Smooth muscle cell (in vitro differentiated cells): Measurements from ENCODE around the gene C1orf210. TPM values are rescaled to one million over a fixed set of nuclear protein-coding genes. Genes with fewer than 3 reads are reported as not detected.
A peak's percentile ranks its signal among the peaks of the same experiment; 100 is the strongest.

Source experiments
- DNase-seq: peaks from one replicate; lab custom pipeline; 2025; ENCODE audit not compliant: unreplicated experiment; lab: John Stamatoyannopoulos, UW
- H2AFZ ChIP-seq: fragments of 200-600 bp; sonication (generic); 2 replicates; pipeline ENCODE4 v1.6.0; 2016; ENCODE audit warnings: antibody characterized with exemption, low read depth, mild to moderate bottlenecking
- H3F3A ChIP-seq: fragments of 200-600 bp; sonication (generic); 2 replicates; pipeline ENCODE4 v1.6.0; 2017; ENCODE audit warnings: antibody characterized with exemption, low read depth
- H3K27ac ChIP-seq: fragments of 200-600 bp; sonication (generic); 2 replicates; pipeline ENCODE4 v1.5.1; 2016; ENCODE audit warnings: low read depth, mild to moderate bottlenecking
- H3K27me3 ChIP-seq: fragments of 200-600 bp; sonication (generic); 2 replicates; pipeline ENCODE4 v1.6.1; 2016; ENCODE audit warnings: low read depth, mild to moderate bottlenecking
- H3K36me3 ChIP-seq: fragments of 200-600 bp; sonication (generic); 2 replicates; pipeline ENCODE4 v1.5.1; 2016; ENCODE audit warnings: low read depth
- H3K4me1 ChIP-seq: fragments of 200-600 bp; sonication (generic); 2 replicates; pipeline ENCODE4 v1.5.1; 2016; ENCODE audit warnings: low read depth
- H3K4me2 ChIP-seq: fragments of 200-600 bp; sonication (generic); 2 replicates; pipeline ENCODE4 v1.6.0; 2016; ENCODE audit warnings: mild to moderate bottlenecking
- H3K4me3 ChIP-seq: fragments of 200-600 bp; sonication (generic); 2 replicates; pipeline ENCODE4 v1.5.1; 2016; ENCODE audit warnings: mild to moderate bottlenecking
- H3K79me2 ChIP-seq: fragments of 200-600 bp; sonication (generic); 2 replicates; pipeline ENCODE4 v1.6.0; 2016; ENCODE audit warnings: low read depth, mild to moderate bottlenecking
- H3K9ac ChIP-seq: fragments of 200-600 bp; sonication (generic); 2 replicates; pipeline ENCODE4 v1.6.0; 2016; ENCODE audit warnings: low read depth
- H3K9me3 ChIP-seq: fragments of 200-600 bp; sonication (generic); replicated peaks from 2 replicates; pipeline ENCODE4 v1.5.1; 2016; ENCODE audit warnings: low read depth
- H4K20me1 ChIP-seq: fragments of 200-600 bp; sonication (generic); 2 replicates; pipeline ENCODE4 v1.6.0; 2016; ENCODE audit warnings: low read depth
- WGBS: methylation state at CpG from one replicate; pipeline ENCODE4 v1.1.7; 2016; ENCODE audit warnings: low lambda C conversion rate; 5-methylcytosine and 5-hydroxymethylcytosine counted together
- polyA plus RNA-seq: library from polyadenylated mRNA; unstranded; fragments of >200 nt; fragmentation: Nextera tagmentation; extraction: Ambion mirVana; gene quantifications from 2 replicates; pipeline ENCODE4 v1.2.1, GENCODE V29; 2016
- total RNA-seq: library from RNA; depleted of rRNA; stranded (reverse); fragments of >200 nt; gene quantifications from 2 replicates; pipeline ENCODE4 v1.2.3, GENCODE V29; 2014
- TF ChIP-seq, protein P1 (sequence below): fragments of 200-600 bp; sonication (generic); IDR thresholded peaks from 2 replicates; pipeline ENCODE4 v1.5.1; 2017; ENCODE audit warnings: borderline replicate concordance, mild to moderate bottlenecking, antibody characterized with exemption; ENCODE audit not compliant: insufficient read depth, poor library complexity, severe bottlenecking

Gene C1orf210
- total and polyA plus RNA-seq, 2 experiments from 2014 or later, result 0.72 to 1.2 TPM

DNA sequence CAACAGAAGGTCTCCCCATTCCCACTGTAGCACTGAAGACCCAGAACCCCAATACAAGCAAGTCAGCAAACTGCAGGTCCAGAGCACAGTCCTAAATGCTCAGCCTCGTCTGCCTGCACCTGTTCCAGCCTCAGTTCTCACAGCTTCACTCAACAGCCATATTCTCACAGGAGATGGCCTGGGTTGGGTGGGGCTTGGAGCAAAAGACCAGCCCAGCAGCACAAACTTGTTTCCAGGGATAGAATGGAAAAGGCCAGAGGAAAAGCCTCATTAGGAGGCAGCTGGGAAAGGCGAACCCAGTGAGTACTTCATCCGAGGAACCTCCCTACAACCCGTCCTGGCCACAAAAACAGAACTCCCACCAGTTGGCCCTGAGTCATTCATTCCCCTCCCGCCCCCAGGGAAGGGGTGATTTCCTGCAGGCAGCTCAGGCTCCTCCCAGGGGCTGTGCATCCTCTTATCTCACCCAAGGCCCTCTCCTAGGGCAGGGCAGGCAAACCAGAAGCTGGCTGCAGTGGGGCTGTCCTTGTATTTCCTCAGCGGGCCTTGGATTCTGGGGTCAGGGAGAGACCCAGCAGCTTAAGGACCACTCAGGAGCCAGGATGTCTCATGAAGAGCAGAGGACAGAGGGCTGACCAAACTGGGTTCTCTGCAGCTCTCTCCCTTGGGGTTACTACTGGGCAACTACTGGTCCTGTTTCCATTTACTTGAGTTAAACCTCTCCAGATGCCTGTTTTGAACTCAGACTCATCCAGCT is 44.8 kb upstream of the C1orf210 start:
- 23% methylated on average over 6 of the region's 6 CpGs for WGBS
- no peaks in the 10 kb centered on the region for H3K79me2 ChIP-seq

DNA sequence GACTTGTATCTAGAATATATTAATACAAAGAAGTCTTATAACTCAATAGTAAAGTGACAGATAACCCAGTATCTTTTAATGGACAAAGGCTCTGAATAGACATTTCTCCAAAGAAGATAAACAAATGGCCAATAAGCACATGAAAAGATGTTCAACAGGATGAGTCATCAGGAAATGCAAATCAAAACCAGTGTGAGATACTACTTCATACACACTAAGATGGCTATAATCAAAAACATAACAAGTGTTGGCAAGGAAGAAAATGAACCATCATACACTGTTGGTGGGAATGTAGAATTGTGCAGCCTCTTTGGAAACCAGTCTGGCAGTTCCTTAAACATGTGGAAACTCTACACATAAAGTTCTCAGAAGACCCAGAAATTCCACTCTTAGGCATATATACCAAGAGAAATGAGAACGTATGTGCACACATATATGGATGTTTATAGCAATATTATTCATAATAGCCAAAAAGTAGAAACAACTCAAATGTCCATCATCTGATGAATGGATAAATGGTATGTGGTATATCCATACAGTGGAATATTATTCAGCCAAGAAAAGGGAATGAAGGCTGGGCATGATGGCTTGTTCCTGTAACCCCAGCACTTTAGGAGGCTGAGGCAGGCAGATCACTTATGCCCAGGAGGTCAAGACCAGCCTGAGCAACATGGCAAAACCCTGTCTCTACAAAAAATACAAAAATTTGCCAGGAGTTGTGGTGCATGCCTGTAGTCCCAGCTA is 42.3 kb upstream of the C1orf210 start:
- Histone ChIP-seq H2AFZ (no peak overlapping the region), H3F3A (no peaks in the 10 kb centered on the region), H3K79me2 (no peaks in the 10 kb centered on the region), H3K4me3 (no peak overlapping the region), H3K27me3 (no peaks in the 10 kb centered on the region), H3K36me3 (no peaks in the 10 kb centered on the region), H4K20me1 (no peaks in the 10 kb centered on the region), H3K9ac (no peak overlapping the region), H3K4me2 (no peak overlapping the region), H3K4me1 (peaks cover 8% of the 10 kb centered on the region), H3K27ac (no peak overlapping the region), H3K9me3 (peaks cover 8% of the 10 kb centered on the region)
- DNase-seq, result no peak
- TF ChIP-seq, protein P1, sequence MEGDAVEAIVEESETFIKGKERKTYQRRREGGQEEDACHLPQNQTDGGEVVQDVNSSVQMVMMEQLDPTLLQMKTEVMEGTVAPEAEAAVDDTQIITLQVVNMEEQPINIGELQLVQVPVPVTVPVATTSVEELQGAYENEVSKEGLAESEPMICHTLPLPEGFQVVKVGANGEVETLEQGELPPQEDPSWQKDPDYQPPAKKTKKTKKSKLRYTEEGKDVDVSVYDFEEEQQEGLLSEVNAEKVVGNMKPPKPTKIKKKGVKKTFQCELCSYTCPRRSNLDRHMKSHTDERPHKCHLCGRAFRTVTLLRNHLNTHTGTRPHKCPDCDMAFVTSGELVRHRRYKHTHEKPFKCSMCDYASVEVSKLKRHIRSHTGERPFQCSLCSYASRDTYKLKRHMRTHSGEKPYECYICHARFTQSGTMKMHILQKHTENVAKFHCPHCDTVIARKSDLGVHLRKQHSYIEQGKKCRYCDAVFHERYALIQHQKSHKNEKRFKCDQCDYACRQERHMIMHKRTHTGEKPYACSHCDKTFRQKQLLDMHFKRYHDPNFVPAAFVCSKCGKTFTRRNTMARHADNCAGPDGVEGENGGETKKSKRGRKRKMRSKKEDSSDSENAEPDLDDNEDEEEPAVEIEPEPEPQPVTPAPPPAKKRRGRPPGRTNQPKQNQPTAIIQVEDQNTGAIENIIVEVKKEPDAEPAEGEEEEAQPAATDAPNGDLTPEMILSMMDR, result no peak
- WGBS, result 100% methylated on average over 1 of the region's 1 CpG

More for the DNA sequence above, 44.8 kb upstream of the C1orf210 start:
- Histone ChIP-seq H3K9ac (no peak overlapping the region), H3F3A (no peaks in the 10 kb centered on the region), H3K36me3 (no peaks in the 10 kb centered on the region), H3K9me3 (peaks cover 8% of the 10 kb centered on the region), H3K27me3 (no peaks in the 10 kb centered on the region), H2AFZ (peak overlapping the region; percentile 35), H3K27ac (peak overlapping the region; percentile 52), H3K4me1 (peaks cover 8% of the 10 kb centered on the region), H4K20me1 (no peaks in the 10 kb centered on the region), H3K4me3 (no peak overlapping the region), H3K4me2 (peak overlapping the region; percentile 63)
- peak; percentile 7 for DNase-seq
- TF ChIP-seq, protein P1, result no peak

DNA sequence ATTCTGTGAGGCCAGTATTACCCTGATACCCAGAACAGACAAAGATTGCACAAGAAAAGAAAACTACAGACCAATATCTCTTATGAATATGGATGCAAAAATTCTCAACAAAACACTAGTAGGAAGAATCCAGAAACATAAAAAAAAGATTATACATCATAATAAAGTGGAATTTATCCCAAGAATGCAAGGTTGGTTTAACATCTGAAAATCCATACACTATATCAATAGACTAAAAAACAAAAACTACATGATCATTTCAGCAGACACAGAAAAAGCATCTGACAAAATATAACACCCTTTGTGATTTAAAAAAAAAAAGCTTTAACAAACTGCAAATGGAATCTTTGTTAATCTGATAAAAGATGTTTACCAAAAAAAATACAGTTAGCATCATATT is 40.0 kb upstream of the C1orf210 start:
- Histone ChIP-seq H3K4me3 (no peak overlapping the region), H3K9ac (no peak overlapping the region), H3K27ac (no peak overlapping the region), H3K4me2 (no peak overlapping the region), H3K36me3 (no peaks in the 10 kb centered on the region), H4K20me1 (no peaks in the 10 kb centered on the region), H3K9me3 (peaks cover 8% of the 10 kb centered on the region), H3F3A (no peaks in the 10 kb centered on the region), H3K79me2 (no peaks in the 10 kb centered on the region), H3K4me1 (peaks cover 6% of the 10 kb centered on the region), H3K27me3 (no peaks in the 10 kb centered on the region), H2AFZ (no peak overlapping the region)
- TF ChIP-seq, protein P1, result no peak
- no peak for DNase-seq
